Subcutaneous adipose tissue (tissue), 4 donors: ENCODE measurements around the gene APOBEC3C. TPM values are rescaled to one million over a fixed set of nuclear protein-coding genes. Genes with fewer than 3 reads are reported as not detected.

ENCODE experiments used
- CTCF ChIP-seq: fragments of 450-650 bp; IDR thresholded peaks from one replicate; pipeline ENCODE4 v1.5.1; 2016; ENCODE audit warnings: low read depth, mild to moderate bottlenecking, control low read depth, antibody characterized with exemption, moderate library complexity
- total RNA-seq, 4 donors: library from RNA; depleted of rRNA; stranded (reverse); fragments of >200 nt; gene quantifications; one replicate each; pipeline ENCODE4 v1.1.0, GENCODE V29; 2016

Gene APOBEC3C
- total RNA-seq, 4 donors from 2014 or later, result 6.6 to 11.2 (median 8.6) TPM

- TF ChIP-seq CTCF, result no peak
These were observed 46.3 kb upstream of the APOBEC3C start for GRCh38 chr22:38967451-38968450.

GRCh38 chr22:38968801-38969200 is 45.3 kb upstream of the APOBEC3C start:
- TF ChIP-seq CTCF, result no peak

- no peak for TF ChIP-seq CTCF
These were observed 43.5 kb upstream of the APOBEC3C start for GRCh38 chr22:38970551-38970950.

GRCh38 chr22:38971202-38971601 is 42.9 kb upstream of the APOBEC3C start:
- TF ChIP-seq CTCF, result no peak

GRCh38 chr22:38971791-38972190 is 42.3 kb upstream of the APOBEC3C start:
- TF ChIP-seq CTCF, result no peak

GRCh38 chr22:38972558-38972957 is 41.5 kb upstream of the APOBEC3C start:
- no peak for TF ChIP-seq CTCF

GRCh38 chr22:38973289-38974169 is 40.5 kb upstream of the APOBEC3C start:
- no peak for TF ChIP-seq CTCF
